Ureter (tissue), 1 donor: ENCODE measurements around the gene EFNA5. TPM values are rescaled to one million over a fixed set of nuclear protein-coding genes. Genes with fewer than 3 reads are reported as not detected.
A peak's percentile ranks its signal among the peaks of the same experiment; 100 is the strongest.
"Not testable (repeated sequence)": the region's sequence is repeated elsewhere in the genome, so short reads cannot be mapped to it uniquely, and the experiment has no call there.

Experiments
- DNase-seq: peaks from one replicate; pipeline ENCODE4 v3.0.0-alpha.2; 2020; ENCODE audit warnings: low spot score
- total RNA-seq: library from RNA; stranded (reverse); gene quantifications from one replicate; pipeline ENCODE4 v1.2.4, GENCODE V29; 2023
- donor health status: DM: yes; HTN: yes; CAD: no.

EFNA5 gene
- total RNA-seq, 1 donor from 2014 or later: 60.4 TPM

- DNase-seq: no peak
Observed at GRCh38 chr5:107365320-107366109, 305.2 kb downstream of the EFNA5 start.

DNA sequence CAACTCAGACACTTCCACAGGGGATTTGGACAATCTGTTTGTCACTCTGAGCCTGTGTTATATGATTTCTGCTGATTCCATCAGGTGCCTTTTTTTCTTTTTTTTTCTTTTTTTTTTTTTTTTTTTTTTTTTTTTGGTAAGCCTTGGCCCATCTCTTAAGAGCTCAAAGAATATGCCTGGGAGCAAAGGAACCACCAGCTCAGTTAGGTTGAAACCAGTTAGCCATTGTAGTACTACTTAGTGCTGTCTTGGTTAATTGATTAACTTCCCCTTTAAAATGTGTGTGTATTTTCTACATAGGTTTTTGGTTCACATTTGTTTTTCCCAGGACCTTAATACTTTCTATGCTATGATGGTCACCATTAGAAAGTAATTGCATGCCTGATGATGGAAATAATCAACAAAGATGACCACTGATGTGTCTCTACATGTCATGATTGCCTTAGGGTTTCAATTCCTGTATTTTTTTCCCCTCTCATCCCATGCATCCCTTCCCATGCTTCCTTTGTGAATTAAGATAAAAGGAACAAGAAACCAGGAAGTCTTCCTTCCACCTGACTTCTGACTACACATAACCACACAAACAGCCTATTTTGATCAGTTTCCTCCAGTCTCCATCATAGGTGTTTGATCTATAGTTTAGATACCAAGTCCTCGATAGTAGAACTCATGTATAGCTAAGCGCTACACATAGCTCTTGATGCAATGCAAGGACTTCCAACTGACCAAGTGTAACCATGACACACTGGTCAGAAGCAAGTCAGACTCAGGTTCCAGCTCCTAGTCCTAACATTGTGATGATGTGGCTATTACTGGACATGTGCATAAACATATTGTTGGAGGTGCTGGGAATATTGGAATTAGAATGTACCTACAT, 306.1 kb downstream of the EFNA5 start:
- no peak for DNase-seq

GRCh38 chr5:107363768-107364167, 307.0 kb downstream of the EFNA5 start:
- no peak for DNase-seq

GRCh38 chr5:107361945-107362344, 308.8 kb downstream of the EFNA5 start:
- DNase-seq: no peak

DNA sequence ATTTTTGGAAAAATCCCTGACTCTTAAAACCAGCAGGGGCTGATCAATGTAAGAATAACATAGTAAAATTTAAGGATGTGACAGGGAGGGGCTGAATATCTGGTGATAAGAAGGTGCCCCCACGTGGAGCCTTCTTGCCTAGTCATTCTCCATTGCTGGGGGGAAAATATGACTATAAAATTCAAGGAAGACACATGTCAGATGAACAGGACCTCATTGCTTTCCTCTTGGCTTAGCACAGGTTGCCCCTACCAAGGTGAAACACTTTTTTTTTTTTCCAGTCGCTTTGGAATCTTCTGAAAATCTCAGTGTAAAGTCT, 310.9 kb downstream of the EFNA5 start:
- DNase-seq: no peak

- DNase-seq: no peak
Observed at GRCh38 chr5:107359033-107359915, 311.5 kb downstream of the EFNA5 start.

- no peak for DNase-seq
Observed at GRCh38 chr5:107356891-107357290, 313.8 kb downstream of the EFNA5 start.

- DNase-seq: no peak
Observed at GRCh38 chr5:107352576-107352975, 318.2 kb downstream of the EFNA5 start.

DNA sequence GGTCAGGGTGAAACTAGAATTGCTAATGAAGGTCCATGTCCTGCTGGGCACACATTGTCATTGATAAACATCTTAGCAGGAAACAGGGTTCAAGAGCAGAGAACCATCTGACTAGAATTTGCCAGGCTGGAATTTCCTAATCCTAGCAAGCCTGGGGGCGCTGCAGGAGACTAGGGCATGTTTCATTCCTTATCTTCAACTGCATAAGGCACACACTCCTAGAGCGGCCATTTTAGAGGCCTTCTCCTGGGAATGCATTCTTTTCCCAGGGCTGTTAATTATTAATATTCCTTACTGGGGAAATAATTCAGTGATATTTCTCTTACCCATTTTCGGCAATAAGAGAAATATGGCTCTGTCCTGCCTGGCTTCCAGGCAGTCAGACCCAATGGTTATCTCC, 324.2 kb downstream of the EFNA5 start:
- not testable (repeated sequence) for DNase-seq

DNA sequence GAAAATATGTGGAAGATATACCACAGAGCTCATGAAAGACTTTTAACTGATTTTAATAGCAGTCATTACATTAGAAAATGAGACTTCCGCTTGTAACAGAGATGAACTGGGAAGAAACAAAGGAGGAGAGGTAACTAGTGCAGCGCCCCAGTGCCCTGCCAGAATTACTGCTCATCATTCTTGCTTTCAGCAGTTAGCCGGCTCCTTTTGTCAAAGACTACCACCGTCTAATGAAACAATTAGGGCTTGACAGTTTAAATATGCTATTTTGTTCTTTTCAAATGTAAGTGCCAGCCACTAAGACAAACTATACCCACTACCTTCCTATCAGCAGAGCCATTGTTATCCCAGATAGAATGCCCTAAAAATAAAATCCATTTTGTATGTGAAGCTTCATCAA, 328.4 kb downstream of the EFNA5 start:
- DNase-seq: no peak

DNA sequence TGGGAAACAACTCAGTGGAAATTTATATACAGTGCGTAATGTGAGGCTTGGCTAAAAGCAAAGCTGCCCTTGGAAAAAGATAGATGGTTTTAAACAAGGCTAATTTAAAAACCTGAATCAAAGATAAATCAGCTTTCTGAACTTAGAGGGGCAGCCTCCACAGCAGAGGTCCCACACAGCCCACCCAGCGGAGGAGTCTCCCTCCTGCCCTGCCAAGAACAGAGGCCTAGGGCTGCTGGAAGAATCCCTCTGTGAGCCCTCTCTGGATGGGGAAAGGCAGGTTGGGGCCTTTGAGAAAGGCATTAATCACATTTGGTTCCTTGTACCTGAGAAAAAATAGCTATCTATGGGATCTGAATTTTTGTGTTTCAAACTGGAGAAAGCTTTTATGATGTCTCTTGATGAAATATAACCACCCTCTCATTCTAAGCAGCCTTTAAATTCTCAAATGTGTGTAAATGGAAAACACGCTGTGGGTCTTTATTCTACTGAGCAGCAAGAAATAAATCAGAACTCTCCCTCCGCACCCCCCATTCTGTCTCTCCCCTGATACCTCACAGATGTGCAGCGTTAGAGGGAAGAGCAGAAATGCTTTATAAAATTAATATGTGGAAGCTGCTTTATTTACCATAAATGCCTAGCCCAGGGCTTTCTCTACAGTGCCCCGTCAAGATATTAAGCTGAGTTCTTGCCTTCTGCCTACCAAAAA, 329.2 kb downstream of the EFNA5 start:
- DNase-seq: no peak

DNA sequence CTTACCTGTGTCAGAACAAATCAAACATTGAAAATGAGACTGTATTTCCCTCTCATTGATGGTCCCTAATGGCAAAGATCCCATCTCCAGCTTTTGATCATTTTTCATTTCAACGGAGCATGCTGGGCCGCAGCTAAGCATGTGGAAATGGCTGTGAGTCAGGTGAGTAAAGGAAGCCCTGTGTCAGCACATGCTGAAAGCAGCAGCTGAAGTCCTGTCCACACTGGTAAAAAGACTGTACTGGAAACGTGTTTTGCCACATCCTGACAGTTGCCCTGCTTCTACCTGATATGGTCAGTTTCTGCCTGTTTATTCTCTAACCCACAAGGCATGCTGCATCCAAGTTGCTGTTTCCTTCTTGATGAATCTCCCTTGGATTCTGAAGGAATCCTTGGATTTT, 330.1 kb downstream of the EFNA5 start:
- peak; percentile 49 for DNase-seq

- DNase-seq: no peak
Observed at GRCh38 chr5:107338335-107338734, 332.4 kb downstream of the EFNA5 start.

DNA sequence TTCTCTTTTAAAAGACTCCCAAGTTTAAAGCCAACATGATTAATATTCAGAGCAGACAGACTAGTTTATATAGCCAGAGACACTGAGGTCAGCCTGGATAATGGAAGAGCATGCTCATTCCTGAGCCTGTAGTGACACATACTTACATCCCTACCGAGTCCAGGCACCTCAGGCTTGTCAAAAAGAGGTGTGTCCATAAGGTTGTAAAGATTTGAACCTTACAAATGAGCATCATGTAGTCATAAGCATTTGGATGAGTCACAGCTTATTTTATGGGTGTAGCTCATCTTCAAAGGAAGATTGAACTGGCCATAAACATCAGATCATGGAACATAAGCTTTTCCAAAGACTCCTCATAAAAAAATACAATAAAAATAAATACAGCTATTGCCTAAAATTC, 333.5 kb downstream of the EFNA5 start:
- no peak for DNase-seq

DNA sequence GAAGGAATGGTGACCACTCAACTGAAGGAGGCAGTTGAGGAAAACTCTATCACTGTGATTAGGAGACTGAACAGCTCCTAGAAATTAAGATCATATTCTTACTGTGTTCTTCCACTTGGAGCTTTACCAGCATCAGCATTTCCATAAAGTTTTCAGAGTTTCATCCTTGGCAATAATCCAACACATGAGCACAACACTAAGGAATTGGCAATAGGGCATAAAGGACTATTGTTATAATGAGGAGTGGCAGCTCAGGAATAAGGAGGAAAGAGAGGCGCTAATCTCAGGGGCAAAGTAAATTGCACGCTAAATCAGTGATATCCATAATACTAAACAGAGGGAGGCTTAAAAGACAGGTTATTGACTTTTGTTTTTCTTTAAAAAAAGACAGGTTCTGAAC, 338.9 kb downstream of the EFNA5 start:
- DNase-seq: no peak

GRCh38 chr5:107331312-107331711, 339.4 kb downstream of the EFNA5 start:
- no peak for DNase-seq

GRCh38 chr5:107330903-107331302, 339.8 kb downstream of the EFNA5 start:
- no peak for DNase-seq

GRCh38 chr5:107329850-107330249, 340.9 kb downstream of the EFNA5 start:
- DNase-seq: no peak
